Measurements from ENCODE around the gene AKAP8L. TPM values are rescaled to one million over a fixed set of nuclear protein-coding genes. Genes with fewer than 3 reads are reported as not detected.

AKAP8L gene
- total RNA-seq, 1 experiment from 2014 or later = 231 TPM

- Mint-ChIP-seq H3K9me3 (no peaks in the 10 kb centered on the region), H3K4me1 (peaks cover 7% of the 10 kb centered on the region), H3K4me3 (no peak within 1 kb of the TSS), H3K36me3 (no peaks in the 10 kb centered on the region), H3K27me3 (ENCODE audit: low read depth) (peaks cover 65% of the 10 kb centered on the region), H3K27ac (no peak within 1 kb of the TSS)
- DNase-seq (ENCODE audit: low spot score) (no peak), ATAC-seq (peak; percentile 43)
- ChIA-PET POLR2A (no interaction called here), CTCF (interaction anchor here (1.3 to 1.6 kb wide), 2 partner anchors 91 kb away, joined by 3 to 5 read pairs; no protein-coding TSS in a partner anchor)
- TF ChIP-seq PREB (CRISPR knock-in tag; IDR thresholded peaks at IDR 0.05; ENCODE audit: borderline replicate concordance) (no peak), NFATC4 (CRISPR knock-in tag; IDR thresholded peaks at IDR 0.05) (no peak), ZNF121 (CRISPR knock-in tag; IDR thresholded peaks at IDR 0.05) (no peak)
Observed at GRCh38 chr19:15464394-15465385, 45.9 kb upstream of the AKAP8L start, which contains the start of gene RASAL3. Gene RASAL3, minus strand, starts transcription at chr19:15464544. Its CDS starts 186 bp downstream, at chr19:15464358.

GRCh38 chr19:15463861-15464371, 45.1 kb upstream of the AKAP8L start:
- ATAC-seq (peak; percentile 66), DNase-seq (ENCODE audit: low spot score) (peak; percentile 35)
- H3K9me3 Mint-ChIP-seq = no peaks in the 10 kb centered on the region
- no peaks in the 10 kb centered on the region for H3K36me3 Mint-ChIP-seq
- ChIA-PET POLR2A (no interaction called here), CTCF (interaction anchor here (0.7 to 1.6 kb wide), 5 partner anchors 10 to 92 kb away, joined by 3 to 8 read pairs (median 5); partner anchors contain the start of gene AKAP8L)
- peaks cover 65% of the 10 kb centered on the region for H3K27me3 Mint-ChIP-seq (ENCODE audit: low read depth)
- no peak for TF ChIP-seq RELA (CRISPR knock-in tag; IDR thresholded peaks at IDR 0.05; ENCODE audit: borderline replicate concordance)
- TF ChIP-seq IRF1 (CRISPR knock-in tag; IDR thresholded peaks at IDR 0.05) = no peak
- TF ChIP-seq TP53 (CRISPR knock-in tag; IDR thresholded peaks at IDR 0.05) = no peak
- no peak for TF ChIP-seq EMX1 (CRISPR knock-in tag; IDR thresholded peaks at IDR 0.05)
- TF ChIP-seq RORB (CRISPR knock-in tag; IDR thresholded peaks at IDR 0.05) = no peak
- TF ChIP-seq ZSCAN18 (CRISPR knock-in tag; IDR thresholded peaks at IDR 0.05) = no peak
- no peak for TF ChIP-seq ATF1 (CRISPR knock-in tag; IDR thresholded peaks at IDR 0.05)
- no peak for TF ChIP-seq CDX4 (CRISPR knock-in tag; IDR thresholded peaks at IDR 0.05; ENCODE audit: borderline replicate concordance)
- no peak for TF ChIP-seq E2F5 (CRISPR knock-in tag; IDR thresholded peaks at IDR 0.05)
- TF ChIP-seq CBFB (CRISPR knock-in tag; IDR thresholded peaks at IDR 0.05; ENCODE audit: low read depth) = no peak
- no peak for TF ChIP-seq ZNF425 (CRISPR knock-in tag; conservative IDR thresholded peaks at IDR 0.05)
- no peak for TF ChIP-seq HMGA2 (CRISPR knock-in tag; IDR thresholded peaks at IDR 0.05)
- TF ChIP-seq TCF7 (CRISPR knock-in tag; IDR thresholded peaks at IDR 0.05; ENCODE audit: low read depth) = no peak
- TF ChIP-seq ZNF232 (CRISPR knock-in tag; IDR thresholded peaks at IDR 0.05) = no peak
- no peak for TF ChIP-seq TEAD4 (CRISPR knock-in tag; IDR thresholded peaks at IDR 0.05)
- peaks cover 5% of the 10 kb centered on the region for H3K4me1 Mint-ChIP-seq
- no peak overlapping the region for H3K4me3 Mint-ChIP-seq
- H3K27ac Mint-ChIP-seq = no peak overlapping the region
